Skeletal muscle satellite cell (primary cell): ENCODE results near the gene RNF111.
"Not testable (repeated sequence)": the region's sequence is repeated elsewhere in the genome, so short reads cannot be mapped to it uniquely, and the experiment has no call there.

Experiments
- H3K27me3 ChIP-seq: 2 replicates; pipeline ENCODE4 v1.7.0; 2013; ENCODE audit warnings: low read length; ENCODE audit not compliant: control insufficient read depth, insufficient read depth
- H3K36me3 ChIP-seq: 2 replicates; pipeline ENCODE4 v1.7.0; 2013; ENCODE audit warnings: mild to moderate bottlenecking, control low read depth, low read length; ENCODE audit not compliant: insufficient read depth
- H3K4me1 ChIP-seq: 2 replicates; pipeline ENCODE4 v1.7.0; 2013; ENCODE audit warnings: low read length; ENCODE audit not compliant: control insufficient read depth, insufficient read depth
- H3K4me2 ChIP-seq: 2 replicates; pipeline ENCODE4 v1.7.0; 2013; ENCODE audit warnings: mild to moderate bottlenecking, low read length
- H3K4me3 ChIP-seq: 2 replicates; pipeline ENCODE4 v1.7.0; 2013; ENCODE audit warnings: low read length
- H3K9ac ChIP-seq: 2 replicates; pipeline ENCODE4 v1.7.0; 2013; ENCODE audit warnings: mild to moderate bottlenecking, low read depth, low read length, moderate library complexity
- H3K9me3 ChIP-seq: replicated peaks from 2 replicates; pipeline ENCODE4 v1.7.0; 2013; ENCODE audit warnings: mild to moderate bottlenecking, control low read depth, low read length

Gene RNF111

DNA sequence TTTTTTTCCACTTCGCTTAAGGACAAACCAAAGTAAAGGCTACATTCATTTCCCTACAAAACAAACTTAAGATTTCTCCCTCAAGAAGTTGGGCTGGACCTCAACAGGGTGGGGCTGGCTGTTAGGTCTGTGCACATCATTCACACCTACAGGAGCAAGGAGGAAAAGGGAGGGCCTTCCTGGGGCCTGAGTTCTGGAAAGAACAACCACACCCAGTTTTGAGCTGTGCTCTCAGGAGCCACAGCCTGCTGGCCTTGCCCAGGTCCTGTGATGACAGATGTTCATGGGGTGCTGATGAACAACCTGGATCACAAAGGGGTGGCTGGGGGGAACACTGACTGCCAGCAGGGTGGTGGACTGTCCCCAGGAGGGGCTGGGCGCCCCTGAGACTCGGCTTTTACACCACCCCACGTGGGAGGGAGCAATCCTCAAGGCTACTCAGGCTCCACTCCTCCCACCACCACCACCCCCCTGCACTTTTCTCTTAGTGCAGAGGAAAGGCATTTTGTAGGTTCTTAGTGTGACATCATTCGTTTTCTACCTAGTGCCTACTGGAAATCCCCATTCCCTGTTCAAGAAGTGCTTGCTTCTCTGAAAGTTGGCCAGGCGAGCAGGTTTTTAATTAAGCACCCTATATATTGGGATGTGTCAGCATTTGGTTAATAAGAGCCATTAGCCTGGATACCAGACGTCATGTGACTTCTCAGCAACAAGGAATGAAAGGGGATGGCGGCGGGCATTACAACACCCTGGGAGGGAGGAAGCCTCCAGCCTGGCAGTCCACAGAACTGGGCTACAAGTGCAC is 153.2 kb downstream of the RNF111 start:
- Histone ChIP-seq H3K4me2 (no peak overlapping the region), H3K4me1 (no peaks in the 10 kb centered on the region), H3K9me3 (no peaks in the 10 kb centered on the region), H3K36me3 (peaks cover 66% of the 10 kb centered on the region), H3K9ac (no peak overlapping the region), H3K4me3 (no peak overlapping the region), H3K27me3 (no peaks in the 10 kb centered on the region)

DNA sequence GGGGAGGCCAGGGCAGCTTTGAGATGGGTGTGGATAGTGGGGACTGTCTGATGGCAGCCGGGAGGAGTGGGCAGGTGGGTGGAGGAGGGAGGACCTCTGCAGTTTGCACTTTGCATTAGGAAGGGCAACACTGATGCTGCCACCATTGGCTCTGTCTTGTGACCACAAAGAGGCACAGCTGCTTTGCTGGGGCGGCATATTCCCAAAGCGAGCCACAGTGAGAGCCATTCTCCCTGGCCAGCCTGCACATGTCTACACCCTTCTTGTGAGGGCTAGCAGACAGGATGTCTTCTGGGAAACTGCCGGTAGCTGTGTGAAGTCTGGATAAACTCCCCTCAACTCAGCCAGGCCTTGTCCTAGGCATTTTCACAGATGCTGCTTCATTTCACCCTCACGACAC is 155.8 kb downstream of the RNF111 start:
- no peak overlapping the region for H3K9ac ChIP-seq
- H3K4me3 ChIP-seq = no peak overlapping the region
- no peak overlapping the region for H3K4me2 ChIP-seq
- H3K36me3 ChIP-seq = peaks cover 49% of the 10 kb centered on the region
- H3K4me1 ChIP-seq = peaks cover 2% of the 10 kb centered on the region
- no peaks in the 10 kb centered on the region for H3K27me3 ChIP-seq
- no peaks in the 10 kb centered on the region for H3K9me3 ChIP-seq

DNA sequence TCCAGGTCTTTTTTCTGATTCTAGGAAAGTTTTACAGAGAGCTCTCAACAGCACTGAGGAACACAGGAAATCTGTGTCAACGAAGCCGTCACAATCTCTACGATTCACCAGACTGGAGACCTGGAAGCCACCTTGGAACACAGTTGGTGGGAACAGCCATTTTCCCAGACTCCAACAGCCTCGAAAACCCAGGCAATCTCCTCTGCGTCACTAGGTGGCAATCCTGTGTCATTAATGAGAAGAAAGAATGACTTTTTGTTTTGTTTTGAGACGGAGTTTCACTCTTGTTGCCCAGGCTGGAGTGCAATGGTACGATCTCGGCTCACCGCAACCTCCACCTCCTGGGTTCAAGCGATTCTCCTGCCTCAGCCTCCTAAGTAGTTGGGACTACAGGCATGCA is 157.1 kb downstream of the RNF111 start:
- H3K36me3 ChIP-seq = peaks cover 51% of the 10 kb centered on the region
- not testable (repeated sequence) for H3K4me2 ChIP-seq, H3K9ac ChIP-seq, H3K4me3 ChIP-seq, H3K4me1 ChIP-seq, H3K27me3 ChIP-seq, H3K9me3 ChIP-seq
